ENCODE data around the gene TRIP13. TPM values are rescaled to one million over a fixed set of nuclear protein-coding genes. Genes with fewer than 3 reads are reported as not detected.

Gene TRIP13
- total RNA-seq, 1 donor = 29.8 TPM

GRCh38 chr5:891117-891836 lies 1.4 kb upstream of the TRIP13 start:
- H3K4me3 ChIP-seq (ENCODE audit: low read depth, low read length) = peak overlapping the region; percentile 90
- no peak for TF ChIP-seq CTCF (IDR thresholded peaks at IDR 0.05; ENCODE audit: insufficient read depth, low read depth, low read length)
- peak; percentile 56 for DNase-seq (ENCODE audit: low read depth)

- TF ChIP-seq CTCF (IDR thresholded peaks at IDR 0.05; ENCODE audit: insufficient read depth, low read depth, low read length) = no peak
- peak; percentile 31 for DNase-seq (ENCODE audit: low read depth)
- H3K4me3 ChIP-seq (ENCODE audit: low read depth, low read length) = peak overlapping the region; percentile 90
Observed at GRCh38 chr5:891837-892393, 769 bp upstream of the TRIP13 start.

- DNase-seq (ENCODE audit: low read depth) = no peak
- TF ChIP-seq CTCF (IDR thresholded peaks at IDR 0.05; ENCODE audit: insufficient read depth, low read depth, low read length) = no peak
- H3K4me3 ChIP-seq (ENCODE audit: low read depth, low read length) = peak overlapping the region; percentile 90
Observed at GRCh38 chr5:893137-893506, 438 bp downstream of the TRIP13 start.

- TF ChIP-seq CTCF (IDR thresholded peaks at IDR 0.05; ENCODE audit: insufficient read depth, low read depth, low read length) = no peak
- no peak for DNase-seq (ENCODE audit: low read depth)
Observed at GRCh38 chr5:893711-894110, 1.0 kb downstream of the TRIP13 start.

GRCh38 chr5:900781-901180 lies 8.1 kb downstream of the TRIP13 start:
- H3K4me3 ChIP-seq (ENCODE audit: low read depth, low read length) = no peak overlapping the region
- no peak for DNase-seq (ENCODE audit: low read depth)
- no peak for TF ChIP-seq CTCF (IDR thresholded peaks at IDR 0.05; ENCODE audit: insufficient read depth, low read depth, low read length)

More at GRCh38 chr5:893711-894110, 1.0 kb downstream of the TRIP13 start:
- peak overlapping the region; percentile 90 for H3K4me3 ChIP-seq (ENCODE audit: low read depth, low read length)

- H3K4me3 ChIP-seq (ENCODE audit: low read depth, low read length) = no peak overlapping the region
- no peak for DNase-seq (ENCODE audit: low read depth)
- no peak for TF ChIP-seq CTCF (IDR thresholded peaks at IDR 0.05; ENCODE audit: insufficient read depth, low read depth, low read length)
Observed at GRCh38 chr5:902129-902916, 9.6 kb downstream of the TRIP13 start.
